ENCODE data around the gene GPR107.

Gene GPR107

GRCh38 chr9:130158001-130158400, 104.3 kb downstream of the GPR107 start:
- no peak overlapping the region for H3K27ac ChIP-seq
- TF ChIP-seq ZFX (IDR thresholded peaks at IDR 0.05; ENCODE audit: borderline replicate concordance) (no peak), CTCF (IDR thresholded peaks at IDR 0.05) (no peak)

- TF ChIP-seq ZFX (IDR thresholded peaks at IDR 0.05; ENCODE audit: borderline replicate concordance) (no peak), CTCF (IDR thresholded peaks at IDR 0.05) (no peak)
- no peak overlapping the region for H3K27ac ChIP-seq
Observed at GRCh38 chr9:130159057-130159456, 105.4 kb downstream of the GPR107 start.

DNA sequence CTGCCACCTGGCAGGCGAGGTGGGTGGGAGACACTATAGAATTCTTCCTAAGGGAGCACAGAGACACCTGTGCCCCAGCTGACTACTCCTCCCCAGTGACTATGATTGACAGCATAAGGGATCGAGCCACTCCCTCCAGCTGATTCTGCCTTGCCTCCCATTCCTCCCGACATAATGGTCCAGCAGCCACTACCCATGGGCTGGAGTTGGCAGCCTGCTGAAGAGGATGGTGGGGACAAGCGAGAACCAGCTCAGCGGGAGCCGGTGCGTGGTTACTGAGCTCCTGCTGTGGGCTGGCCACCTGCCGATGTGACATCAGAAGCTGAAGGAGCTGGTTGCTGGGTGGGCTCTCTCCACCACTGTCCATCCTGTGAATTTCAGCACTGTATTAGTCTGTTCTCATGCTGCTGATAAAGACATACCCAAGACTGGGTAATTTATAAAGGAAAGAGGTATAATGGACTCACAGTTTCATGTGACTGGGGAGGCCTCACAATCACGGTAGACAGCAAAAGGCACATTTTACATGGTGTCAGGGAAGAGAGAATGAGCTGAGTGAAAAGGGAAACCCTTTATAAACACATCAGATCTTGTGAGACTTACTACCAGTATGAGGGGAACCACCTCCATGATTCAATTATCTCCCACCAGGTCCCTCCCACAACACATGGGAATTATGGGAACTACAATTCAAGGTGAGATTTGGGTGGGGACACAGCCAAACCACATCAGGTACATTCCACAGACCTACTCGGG, 106.4 kb downstream of the GPR107 start:
- H3K27ac ChIP-seq: no peak overlapping the region
- no peak for TF ChIP-seq ZFX (IDR thresholded peaks at IDR 0.05; ENCODE audit: borderline replicate concordance)
- TF ChIP-seq CTCF (IDR thresholded peaks at IDR 0.05): no peak

GRCh38 chr9:130160862-130161470, 107.3 kb downstream of the GPR107 start:
- no peak overlapping the region for H3K27ac ChIP-seq
- TF ChIP-seq ZFX (IDR thresholded peaks at IDR 0.05; ENCODE audit: borderline replicate concordance) (no peak), CTCF (IDR thresholded peaks at IDR 0.05) (no peak)

- TF ChIP-seq CTCF (IDR thresholded peaks at IDR 0.05) (no peak), ZFX (IDR thresholded peaks at IDR 0.05; ENCODE audit: borderline replicate concordance) (no peak)
- no peak overlapping the region for H3K27ac ChIP-seq
Observed at GRCh38 chr9:130165579-130165978, 111.9 kb downstream of the GPR107 start.

GRCh38 chr9:130166399-130166798, 112.7 kb downstream of the GPR107 start:
- no peak for TF ChIP-seq CTCF (IDR thresholded peaks at IDR 0.05)
- TF ChIP-seq ZFX (IDR thresholded peaks at IDR 0.05; ENCODE audit: borderline replicate concordance): no peak
- H3K27ac ChIP-seq: no peak overlapping the region

DNA sequence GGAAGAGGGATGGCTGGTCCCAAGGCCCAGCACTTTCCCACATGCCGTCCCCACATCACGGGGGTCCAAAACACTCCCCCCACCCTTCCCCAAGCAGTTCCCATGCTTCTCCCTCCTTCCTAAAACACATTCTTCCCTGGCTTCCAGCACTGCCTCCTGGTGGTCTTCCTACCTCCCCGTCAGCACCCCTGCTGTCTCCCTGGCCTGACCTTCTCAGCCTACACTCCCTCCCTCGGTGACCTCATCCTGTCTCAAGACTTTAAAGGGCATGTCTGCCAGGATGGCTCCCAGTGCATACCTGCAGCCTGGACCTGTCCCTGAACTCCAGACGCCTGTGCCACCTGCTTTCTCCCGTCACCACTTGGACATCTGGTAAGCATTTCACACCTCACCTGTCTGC, 114.2 kb downstream of the GPR107 start:
- no peak overlapping the region for H3K27ac ChIP-seq
- TF ChIP-seq CTCF (IDR thresholded peaks at IDR 0.05) (no peak), ZFX (IDR thresholded peaks at IDR 0.05; ENCODE audit: borderline replicate concordance) (no peak)
